Esophagus muscularis mucosa (tissue), 4 donors: ENCODE measurements around the gene BZW1.

ENCODE experiments used
- CTCF ChIP-seq, 3 experiments: fragments of 200-600 bp in 2 of 3; fragments of 450-650 bp in 1 of 3; sonication (generic) in 2 of 3; IDR thresholded peaks; one replicate each; pipeline ENCODE4 v1.5.1; 2017 to 2019; ENCODE audit warnings: antibody characterized with exemption in 3 of 3, mild to moderate bottlenecking in 2 of 3, moderate library complexity in 1 of 3
- EP300 ChIP-seq: sonication (generic); formaldehyde crosslinking; IDR thresholded peaks from one replicate; pipeline ENCODE4 v1.6.1; 2017; ENCODE audit warnings: antibody characterized with exemption
- POLR2A ChIP-seq: fragments of 450-650 bp; IDR thresholded peaks from one replicate; pipeline ENCODE4 v1.6.1; 2017; ENCODE audit warnings: antibody characterized with exemption, moderate library complexity, mild to moderate bottlenecking, low read depth
- POLR2AphosphoS5 ChIP-seq, 2 donors: sonication (generic); formaldehyde crosslinking; IDR thresholded peaks; one replicate each; pipeline ENCODE4 v1.6.1; 2017; ENCODE audit warnings: antibody characterized with exemption in 2 of 2

- TF ChIP-seq CTCF (IDR thresholded peaks at IDR 0.05) (no peak), POLR2A (no peak), POLR2AphosphoS5 (IDR thresholded peaks at IDR 0.05) (no peak), EP300 (no peak)
Measured at GRCh38 chr2:200845194-200845593, 33.5 kb downstream of the BZW1 start.
